Vagina (tissue), 2 donors: ENCODE data around the gene MAP4K1.

ENCODE experiments used
- POLR2A ChIP-seq, 2 donors: fragments of 450-650 bp; IDR thresholded peaks; one replicate each; pipeline ENCODE4 v1.6.1; 2017; ENCODE audit warnings: antibody characterized with exemption in 2 of 2, mild to moderate bottlenecking in 2 of 2, moderate library complexity in 2 of 2
- POLR2AphosphoS5 ChIP-seq, 2 donors: sonication (generic); formaldehyde crosslinking; IDR thresholded peaks; one replicate each; pipeline ENCODE4 v1.9.0; 2017; ENCODE audit warnings: antibody characterized with exemption in 2 of 2, mild to moderate bottlenecking in 2 of 2, low read depth in 1 of 2; ENCODE audit not compliant: insufficient read depth in 1 of 2
- TF ChIP-seq, protein P1 (sequence below), 3 experiments: fragments of 450-650 bp in 2 of 3; fragments of 200-600 bp in 1 of 3; sonication (generic) in 1 of 3; IDR thresholded peaks; one replicate each; pipeline ENCODE4 v1.5.1; 2017 to 2019; ENCODE audit warnings: antibody characterized with exemption in 3 of 3, mild to moderate bottlenecking in 2 of 3, moderate library complexity in 2 of 3

DNA sequence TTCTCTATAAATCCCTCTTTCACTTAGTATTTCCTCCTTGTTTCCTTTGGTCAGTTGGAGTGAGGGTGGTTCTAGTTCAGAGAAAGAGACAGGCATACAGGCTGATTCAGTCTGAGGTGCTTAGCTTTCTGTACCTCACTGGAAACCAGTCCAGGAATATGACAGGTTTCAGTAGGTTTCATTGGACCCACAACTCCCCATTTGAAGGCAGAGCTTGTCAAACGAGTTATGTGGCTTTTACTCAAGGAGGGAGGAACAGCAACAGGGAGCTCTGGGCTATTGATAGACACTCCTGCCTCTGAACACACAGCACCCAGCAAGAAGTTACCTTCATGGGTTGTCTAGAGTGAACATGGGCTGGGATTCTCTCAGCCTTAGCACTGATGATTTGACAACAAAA, 44.2 kb upstream of the MAP4K1 start:
- no peak for TF ChIP-seq POLR2A (IDR thresholded peaks at IDR 0.05)
- TF ChIP-seq, protein P1, sequence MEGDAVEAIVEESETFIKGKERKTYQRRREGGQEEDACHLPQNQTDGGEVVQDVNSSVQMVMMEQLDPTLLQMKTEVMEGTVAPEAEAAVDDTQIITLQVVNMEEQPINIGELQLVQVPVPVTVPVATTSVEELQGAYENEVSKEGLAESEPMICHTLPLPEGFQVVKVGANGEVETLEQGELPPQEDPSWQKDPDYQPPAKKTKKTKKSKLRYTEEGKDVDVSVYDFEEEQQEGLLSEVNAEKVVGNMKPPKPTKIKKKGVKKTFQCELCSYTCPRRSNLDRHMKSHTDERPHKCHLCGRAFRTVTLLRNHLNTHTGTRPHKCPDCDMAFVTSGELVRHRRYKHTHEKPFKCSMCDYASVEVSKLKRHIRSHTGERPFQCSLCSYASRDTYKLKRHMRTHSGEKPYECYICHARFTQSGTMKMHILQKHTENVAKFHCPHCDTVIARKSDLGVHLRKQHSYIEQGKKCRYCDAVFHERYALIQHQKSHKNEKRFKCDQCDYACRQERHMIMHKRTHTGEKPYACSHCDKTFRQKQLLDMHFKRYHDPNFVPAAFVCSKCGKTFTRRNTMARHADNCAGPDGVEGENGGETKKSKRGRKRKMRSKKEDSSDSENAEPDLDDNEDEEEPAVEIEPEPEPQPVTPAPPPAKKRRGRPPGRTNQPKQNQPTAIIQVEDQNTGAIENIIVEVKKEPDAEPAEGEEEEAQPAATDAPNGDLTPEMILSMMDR (IDR thresholded peaks at IDR 0.05), result no peak
- TF ChIP-seq POLR2AphosphoS5 (IDR thresholded peaks at IDR 0.05; ENCODE audit: insufficient read depth in 1 of 2, low read depth in 1 of 2), result peak in 1 of 2 donors; percentile 77
